Bronchial epithelial cell (primary cell): ENCODE data around the gene DEFB121. TPM values are rescaled to one million over a fixed set of nuclear protein-coding genes. Genes with fewer than 3 reads are reported as not detected.

ENCODE experiments used
- DNase-seq: peaks from one replicate; pipeline ENCODE4 v3.0.0-alpha.2; 2010; ENCODE audit warnings: low read depth
- FAIRE-seq: peaks from 2 replicates; lab custom pipeline; 2011; peaks lifted over from hg19 to GRCh38; lab: Jason Lieb, UNC
- H3K27me3 ChIP-seq: 2 replicates; pipeline ENCODE4 v1.5.1; 2011; ENCODE audit warnings: low read length; ENCODE audit not compliant: control insufficient read depth, insufficient read depth
- H3K36me3 ChIP-seq: 2 replicates; pipeline ENCODE4 v1.5.1; 2011; ENCODE audit warnings: low read length; ENCODE audit not compliant: control insufficient read depth, insufficient read depth
- H3K4me3 ChIP-seq: 2 replicates; pipeline ENCODE4 v1.5.1; 2011; ENCODE audit warnings: mild to moderate bottlenecking, low read depth, low read length, control low read depth
- total RNA-seq: library from RNA; depleted of rRNA; stranded (reverse); fragments of >200 nt; gene quantifications from 2 replicates; pipeline ENCODE4 v1.2.1, GENCODE V29; 2014
- TF ChIP-seq, protein P1 (sequence below): IDR thresholded peaks from 2 replicates; pipeline ENCODE4 v1.5.1; 2011; ENCODE audit warnings: mild to moderate bottlenecking, moderate library complexity, low read length, control low read depth, inconsistent platforms; ENCODE audit not compliant: insufficient read depth, severe bottlenecking

Gene DEFB121
- total RNA-seq, 1 donor from 2014 or later, result not detected

GRCh38 chr20:31415653-31416052 lies 9.6 kb upstream of the DEFB121 start:
- Histone ChIP-seq H3K27me3 (no peaks in the 10 kb centered on the region), H3K36me3 (no peaks in the 10 kb centered on the region), H3K4me3 (no peak overlapping the region)
- TF ChIP-seq, protein P1, sequence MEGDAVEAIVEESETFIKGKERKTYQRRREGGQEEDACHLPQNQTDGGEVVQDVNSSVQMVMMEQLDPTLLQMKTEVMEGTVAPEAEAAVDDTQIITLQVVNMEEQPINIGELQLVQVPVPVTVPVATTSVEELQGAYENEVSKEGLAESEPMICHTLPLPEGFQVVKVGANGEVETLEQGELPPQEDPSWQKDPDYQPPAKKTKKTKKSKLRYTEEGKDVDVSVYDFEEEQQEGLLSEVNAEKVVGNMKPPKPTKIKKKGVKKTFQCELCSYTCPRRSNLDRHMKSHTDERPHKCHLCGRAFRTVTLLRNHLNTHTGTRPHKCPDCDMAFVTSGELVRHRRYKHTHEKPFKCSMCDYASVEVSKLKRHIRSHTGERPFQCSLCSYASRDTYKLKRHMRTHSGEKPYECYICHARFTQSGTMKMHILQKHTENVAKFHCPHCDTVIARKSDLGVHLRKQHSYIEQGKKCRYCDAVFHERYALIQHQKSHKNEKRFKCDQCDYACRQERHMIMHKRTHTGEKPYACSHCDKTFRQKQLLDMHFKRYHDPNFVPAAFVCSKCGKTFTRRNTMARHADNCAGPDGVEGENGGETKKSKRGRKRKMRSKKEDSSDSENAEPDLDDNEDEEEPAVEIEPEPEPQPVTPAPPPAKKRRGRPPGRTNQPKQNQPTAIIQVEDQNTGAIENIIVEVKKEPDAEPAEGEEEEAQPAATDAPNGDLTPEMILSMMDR, result no peak
- no peak for FAIRE-seq
- DNase-seq, result no peak

GRCh38 chr20:31414381-31414780 lies 8.4 kb upstream of the DEFB121 start:
- H3K27me3 ChIP-seq, result no peaks in the 10 kb centered on the region
- TF ChIP-seq, protein P1, result no peak
- no peak for DNase-seq
- no peak for FAIRE-seq
- H3K4me3 ChIP-seq, result no peak overlapping the region
- no peaks in the 10 kb centered on the region for H3K36me3 ChIP-seq

DNA sequence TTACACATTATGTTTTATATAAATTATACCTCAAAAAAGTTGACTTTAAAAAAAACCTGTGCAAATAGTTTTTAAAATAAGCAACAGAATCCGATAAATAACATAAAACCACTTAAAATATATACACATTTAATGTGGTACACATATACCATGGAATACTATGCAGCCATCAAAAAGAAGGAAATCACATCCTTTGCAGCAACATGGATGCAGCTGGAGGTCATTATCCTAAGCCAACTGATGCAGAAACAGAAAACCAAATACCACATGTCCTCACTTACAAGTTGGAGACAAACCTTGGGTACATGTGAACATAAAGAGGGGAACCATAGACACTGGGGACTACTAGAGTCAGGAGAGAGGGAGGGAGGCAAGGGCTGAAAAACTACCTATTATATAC lies 4.0 kb upstream of the DEFB121 start:
- TF ChIP-seq, protein P1, result no peak
- DNase-seq (no peak), FAIRE-seq (no peak)
- Histone ChIP-seq H3K4me3 (no peak overlapping the region), H3K36me3 (no peaks in the 10 kb centered on the region), H3K27me3 (no peaks in the 10 kb centered on the region)

- DNase-seq (no peak), FAIRE-seq (no peak)
- Histone ChIP-seq H3K36me3 (no peaks in the 10 kb centered on the region), H3K27me3 (no peaks in the 10 kb centered on the region), H3K4me3 (no peak overlapping the region)
- TF ChIP-seq, protein P1, result no peak
Observed at GRCh38 chr20:31403886-31404285, 2.1 kb downstream of the DEFB121 start.

GRCh38 chr20:31394900-31395299 lies 11.1 kb downstream of the DEFB121 start:
- DNase-seq (no peak), FAIRE-seq (no peak)
- Histone ChIP-seq H3K4me3 (no peak overlapping the region), H3K27me3 (no peaks in the 10 kb centered on the region), H3K36me3 (no peaks in the 10 kb centered on the region)
- TF ChIP-seq, protein P1, result no peak

DNA sequence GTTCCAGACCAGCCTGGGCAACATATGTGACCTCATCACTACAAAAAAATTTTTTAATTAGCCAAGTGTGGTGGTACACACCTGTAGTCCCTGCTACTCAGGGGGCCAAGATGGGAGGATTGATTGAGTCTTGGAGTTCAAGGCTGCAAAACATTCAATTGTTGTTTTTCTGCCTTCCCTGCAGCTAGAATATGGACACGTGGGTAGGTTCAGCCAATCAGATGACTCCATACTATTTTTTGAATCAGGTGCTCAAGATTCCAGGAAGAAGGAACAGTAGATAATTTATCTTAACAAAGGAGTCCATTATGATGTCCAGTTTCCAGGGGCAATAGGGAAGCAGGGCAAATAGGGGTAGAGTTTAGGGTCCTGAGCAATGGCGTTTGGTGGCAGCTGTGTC lies 13.2 kb downstream of the DEFB121 start:
- no peak for FAIRE-seq
- Histone ChIP-seq H3K36me3 (no peaks in the 10 kb centered on the region), H3K27me3 (no peaks in the 10 kb centered on the region), H3K4me3 (no peak overlapping the region)
- TF ChIP-seq, protein P1, result no peak
- no peak for DNase-seq
